Liver (tissue), 9 donors: ENCODE data around the gene SPATA31E1. TPM values are rescaled to one million over a fixed set of nuclear protein-coding genes. Genes with fewer than 3 reads are reported as not detected.

ENCODE experiments used
- DNase-seq: peaks from one replicate; pipeline ENCODE4 v3.0.0-alpha.2; 2017; ENCODE audit warnings: low spot score
- H3K27ac ChIP-seq, 2 donors: one replicate each; pipeline ENCODE4 v1.7.0; 2013; ENCODE audit warnings: inconsistent platforms in 2 of 2, low read length in 2 of 2, control low read depth in 1 of 2, low read depth in 1 of 2, mild to moderate bottlenecking in 1 of 2
- H3K27me3 ChIP-seq, 4 donors: one replicate each; pipeline versions ENCODE4 v1.6.1 to v1.7.0; 2013; ENCODE audit warnings: low read length in 3 of 4, inconsistent platforms in 1 of 4, mild to moderate bottlenecking in 1 of 4, moderate library complexity in 1 of 4; ENCODE audit not compliant: control insufficient read depth in 4 of 4, insufficient read depth in 4 of 4
- H3K36me3 ChIP-seq, 4 donors: one replicate each; pipeline versions ENCODE4 v1.6.1 to v1.7.0; 2013; ENCODE audit warnings: low read length in 3 of 4, mild to moderate bottlenecking in 3 of 4, low read depth in 1 of 4, moderate library complexity in 1 of 4; ENCODE audit not compliant: control insufficient read depth in 4 of 4, insufficient read depth in 3 of 4
- H3K4me1 ChIP-seq, 4 donors: one replicate each; pipeline versions ENCODE4 v1.6.1 to v1.7.0; 2013; ENCODE audit warnings: low read length in 3 of 4, mild to moderate bottlenecking in 3 of 4, moderate library complexity in 1 of 4; ENCODE audit not compliant: control insufficient read depth in 4 of 4, insufficient read depth in 4 of 4
- H3K4me3 ChIP-seq, 3 donors: one replicate each; pipeline versions ENCODE4 v1.6.1 to v1.7.0; 2013; ENCODE audit warnings: low read length in 3 of 3, control low read depth in 1 of 3, low read depth in 1 of 3, mild to moderate bottlenecking in 1 of 3
- H3K9ac ChIP-seq, 2 donors: one replicate each; pipeline ENCODE4 v1.7.0; 2013; ENCODE audit warnings: low read length in 2 of 2, mild to moderate bottlenecking in 2 of 2, moderate library complexity in 2 of 2, control low read depth in 1 of 2, low read depth in 1 of 2
- H3K9me3 ChIP-seq, 4 donors: one replicate each; pipeline versions ENCODE4 v1.6.1 to v1.7.0; 2013; ENCODE audit warnings: low read length in 3 of 4; ENCODE audit not compliant: control insufficient read depth in 4 of 4
- EGR1 ChIP-seq, 2 donors: IDR thresholded peaks; 2 replicates each; pipeline ENCODE4 v1.6.1; 2016 to 2018; ENCODE audit warnings: antibody characterized with exemption in 2 of 2, low read depth in 2 of 2
- FOXA1 ChIP-seq: IDR thresholded peaks from 2 replicates; pipeline ENCODE4 v1.6.1; 2016; ENCODE audit warnings: antibody characterized with exemption
- FOXA2 ChIP-seq: IDR thresholded peaks from 2 replicates; pipeline ENCODE4 v1.6.1; 2016; ENCODE audit warnings: antibody characterized with exemption
- GABPA ChIP-seq, 2 donors: IDR thresholded peaks in 1 of 2; conservative IDR thresholded peaks in 1 of 2; 2 replicates each; pipeline ENCODE4 v1.6.1; 2016; ENCODE audit warnings: antibody characterized with exemption in 2 of 2, mild to moderate bottlenecking in 1 of 2, moderate library complexity in 1 of 2
- HNF4A ChIP-seq, 2 donors: conservative IDR thresholded peaks; 2 replicates each; pipeline ENCODE4 v1.6.1; 2016; ENCODE audit warnings: antibody characterized with exemption in 2 of 2, mild to moderate bottlenecking in 2 of 2
- HNF4G ChIP-seq: IDR thresholded peaks from 2 replicates; pipeline ENCODE4 v1.6.1; 2016; ENCODE audit warnings: antibody characterized with exemption
- JUND ChIP-seq, 2 donors: IDR thresholded peaks; 2 replicates each; pipeline ENCODE4 v1.6.1; 2016; ENCODE audit warnings: antibody characterized with exemption in 2 of 2
- NR2F2 ChIP-seq: IDR thresholded peaks from 2 replicates; pipeline ENCODE4 v1.6.1; 2016; ENCODE audit warnings: antibody characterized with exemption
- RAD21 ChIP-seq, 2 donors: IDR thresholded peaks; 2 replicates each; pipeline ENCODE4 v1.6.1; 2016; ENCODE audit warnings: antibody characterized with exemption in 2 of 2, mild to moderate bottlenecking in 2 of 2
- RXRA ChIP-seq, 2 donors: IDR thresholded peaks; 2 replicates each; pipeline ENCODE4 v1.6.1; 2017 to 2018; ENCODE audit warnings: antibody characterized with exemption in 2 of 2, mild to moderate bottlenecking in 1 of 2
- SP1 ChIP-seq: IDR thresholded peaks from 2 replicates; pipeline ENCODE4 v1.6.1; 2018; ENCODE audit warnings: antibody characterized with exemption, mild to moderate bottlenecking
- TAF1 ChIP-seq: conservative IDR thresholded peaks from 2 replicates; pipeline ENCODE4 v1.6.1; 2016; ENCODE audit warnings: antibody characterized with exemption, mild to moderate bottlenecking
- YY1 ChIP-seq: IDR thresholded peaks from 2 replicates; pipeline ENCODE4 v1.6.1; 2016; ENCODE audit warnings: antibody characterized with exemption, mild to moderate bottlenecking
- WGBS: extraction: QIAGEN DNeasy Blood & Tissue Kit; methylation state at CpG from one replicate; pipeline ENCODE4 v1.1.7; 2013; 5-methylcytosine and 5-hydroxymethylcytosine counted together
- polyA plus RNA-seq, 2 donors: library from polyadenylated mRNA; stranded (reverse) in 1 of 2; unstranded in 1 of 2; fragments of 200-250 nt in 1 of 2; fragments of >200 nt in 1 of 2; fragmentation: Nextera tagmentation in 1 of 2; extraction: Ambion mirVana in 1 of 2; gene quantifications; one replicate each; pipeline versions ENCODE4 v1.2.1 to v1.2.3, GENCODE V29; 2013 to 2015
- total RNA-seq, 2 donors: library from RNA; depleted of rRNA; stranded (reverse); fragments of >200 nt; gene quantifications; one replicate each; pipeline ENCODE4 v1.2.3, GENCODE V29; 2014
- TF ChIP-seq, protein P1 (sequence below): IDR thresholded peaks from 2 replicates; pipeline ENCODE4 v1.6.1; 2016; ENCODE audit warnings: antibody characterized with exemption
- TF ChIP-seq, protein P2 (sequence below): IDR thresholded peaks from 2 replicates; pipeline ENCODE4 v1.6.1; 2016; ENCODE audit warnings: antibody characterized with exemption
- TF ChIP-seq, protein P3 (sequence below): IDR thresholded peaks from 2 replicates; pipeline ENCODE4 v1.6.1; 2016; ENCODE audit warnings: antibody characterized with exemption
- TF ChIP-seq, protein P4 (sequence below): fragments of 150-350 bp; IDR thresholded peaks from 2 replicates; pipeline ENCODE4 v1.5.1; 2017; ENCODE audit warnings: improper control_type of control experiment, low read depth, low read length; ENCODE audit not compliant: missing input control
- TF ChIP-seq, protein P5 (sequence below): IDR thresholded peaks from 2 replicates; pipeline ENCODE4 v1.6.1; 2016; ENCODE audit warnings: antibody characterized with exemption, mild to moderate bottlenecking
- donor health status: healthy.
- donor health status: healthy.
- donor health status: healthy.
- donor health status: healthy.
- donor health status: healthy.

SPATA31E1 gene
- total and polyA plus RNA-seq, 4 donors: not detected

DNA sequence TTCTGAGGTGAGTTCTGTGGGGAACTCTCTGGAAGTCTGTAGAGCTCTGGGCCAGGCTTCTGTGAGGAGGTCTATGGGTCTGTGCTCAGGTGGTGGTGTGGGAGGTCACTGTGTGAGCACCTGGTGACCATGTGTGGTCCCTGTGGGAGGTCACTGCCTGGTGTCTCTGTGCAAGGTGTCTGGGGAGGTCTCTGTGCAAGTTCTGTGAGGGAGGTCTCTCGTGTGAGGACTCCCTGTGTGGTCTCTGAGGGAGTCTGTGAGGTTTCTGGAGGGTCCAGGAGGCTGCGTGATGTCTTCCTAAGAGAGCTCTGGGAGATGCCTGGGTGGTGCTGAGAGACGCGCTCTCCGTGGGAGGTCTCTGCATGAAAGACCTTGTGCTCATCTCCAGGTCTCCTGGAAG is 6.0 kb upstream of the SPATA31E1 start (continued):
- TF ChIP-seq, protein P1, sequence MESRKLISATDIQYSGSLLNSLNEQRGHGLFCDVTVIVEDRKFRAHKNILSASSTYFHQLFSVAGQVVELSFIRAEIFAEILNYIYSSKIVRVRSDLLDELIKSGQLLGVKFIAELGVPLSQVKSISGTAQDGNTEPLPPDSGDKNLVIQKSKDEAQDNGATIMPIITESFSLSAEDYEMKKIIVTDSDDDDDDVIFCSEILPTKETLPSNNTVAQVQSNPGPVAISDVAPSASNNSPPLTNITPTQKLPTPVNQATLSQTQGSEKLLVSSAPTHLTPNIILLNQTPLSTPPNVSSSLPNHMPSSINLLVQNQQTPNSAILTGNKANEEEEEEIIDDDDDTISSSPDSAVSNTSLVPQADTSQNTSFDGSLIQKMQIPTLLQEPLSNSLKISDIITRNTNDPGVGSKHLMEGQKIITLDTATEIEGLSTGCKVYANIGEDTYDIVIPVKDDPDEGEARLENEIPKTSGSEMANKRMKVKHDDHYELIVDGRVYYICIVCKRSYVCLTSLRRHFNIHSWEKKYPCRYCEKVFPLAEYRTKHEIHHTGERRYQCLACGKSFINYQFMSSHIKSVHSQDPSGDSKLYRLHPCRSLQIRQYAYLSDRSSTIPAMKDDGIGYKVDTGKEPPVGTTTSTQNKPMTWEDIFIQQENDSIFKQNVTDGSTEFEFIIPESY: no peak
- TF ChIP-seq FOXA2 (no peak), HNF4G (no peak)
- TF ChIP-seq, protein P2, sequence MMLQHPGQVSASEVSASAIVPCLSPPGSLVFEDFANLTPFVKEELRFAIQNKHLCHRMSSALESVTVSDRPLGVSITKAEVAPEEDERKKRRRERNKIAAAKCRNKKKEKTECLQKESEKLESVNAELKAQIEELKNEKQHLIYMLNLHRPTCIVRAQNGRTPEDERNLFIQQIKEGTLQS: no peak

DNA sequence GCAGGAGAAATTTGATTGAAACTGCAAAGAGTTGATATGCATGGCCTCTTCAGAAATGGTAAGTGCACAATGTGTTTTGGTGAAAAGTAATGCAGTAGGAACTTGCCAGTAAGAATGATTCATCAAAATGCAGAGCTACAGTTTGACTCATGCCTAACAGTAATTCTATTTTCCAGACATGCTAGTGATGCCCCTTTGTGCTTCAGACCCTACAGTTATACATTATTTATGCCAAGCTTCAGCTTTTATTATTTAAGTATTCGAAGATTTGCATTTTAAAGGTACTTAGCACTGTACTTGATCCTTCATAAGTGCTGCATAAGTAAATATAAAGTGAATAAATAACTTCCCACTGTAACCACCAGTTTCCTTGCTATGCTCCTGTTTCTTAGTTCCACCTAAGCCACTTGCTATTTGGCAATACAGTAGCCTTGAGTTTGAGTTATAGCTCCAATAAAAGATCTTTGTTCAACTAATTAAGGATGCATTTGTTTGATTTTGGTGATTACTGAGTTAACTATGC is 3.6 kb upstream of the SPATA31E1 start:
- WGBS: 88% methylated on average over 1 of the region's 1 CpG
- H3K9me3 ChIP-seq: no peaks in the 10 kb centered on the region

DNA sequence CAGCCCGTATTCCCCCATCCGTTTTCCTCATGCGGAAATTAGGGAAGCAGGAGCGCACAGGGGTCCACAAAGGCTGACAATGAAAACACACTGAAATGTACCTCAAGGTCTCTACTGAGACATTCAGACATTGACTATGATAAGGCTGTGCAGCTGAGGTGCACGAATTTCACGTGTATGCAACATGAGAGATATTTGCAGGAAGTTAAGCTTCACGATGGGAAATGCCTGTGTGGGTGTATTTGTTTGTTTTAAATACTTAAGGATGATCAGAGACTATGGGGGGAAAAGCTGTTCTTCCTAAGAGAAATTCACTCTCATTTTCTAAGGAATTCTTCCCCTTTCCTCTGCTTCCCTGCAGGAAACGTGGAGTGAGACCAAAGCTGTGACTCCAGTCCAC is 2.6 kb upstream of the SPATA31E1 start:
- Histone ChIP-seq H3K9me3 (no peaks in the 10 kb centered on the region), H3K27me3 (no peaks in the 10 kb centered on the region), H3K4me3 (no peak overlapping the region), H3K9ac (no peak overlapping the region), H3K36me3 (no peaks in the 10 kb centered on the region), H3K27ac (no peak overlapping the region), H3K4me1 (no peaks in the 10 kb centered on the region)
- no peak for DNase-seq
- 79% methylated on average over 8 of the region's 8 CpGs for WGBS
- TF ChIP-seq, protein P3, sequence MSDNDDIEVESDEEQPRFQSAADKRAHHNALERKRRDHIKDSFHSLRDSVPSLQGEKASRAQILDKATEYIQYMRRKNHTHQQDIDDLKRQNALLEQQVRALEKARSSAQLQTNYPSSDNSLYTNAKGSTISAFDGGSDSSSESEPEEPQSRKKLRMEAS: no peak
- TF ChIP-seq TAF1 (no peak), HNF4A (conservative IDR thresholded peaks at IDR 0.05) (no peak), EGR1 (IDR thresholded peaks at IDR 0.05; ENCODE audit: low read depth in 2 of 2) (no peak), JUND (IDR thresholded peaks at IDR 0.05) (no peak), FOXA2 (no peak), HNF4G (no peak), RAD21 (IDR thresholded peaks at IDR 0.05) (no peak), NR2F2 (no peak), GABPA (IDR thresholded peaks at IDR 0.05 in 1 of 2, conservative IDR thresholded peaks at IDR 0.05 in 1 of 2) (no peak), YY1 (no peak), RXRA (IDR thresholded peaks at IDR 0.05) (no peak), FOXA1 (no peak), SP1 (no peak)
- TF ChIP-seq, protein P4, sequence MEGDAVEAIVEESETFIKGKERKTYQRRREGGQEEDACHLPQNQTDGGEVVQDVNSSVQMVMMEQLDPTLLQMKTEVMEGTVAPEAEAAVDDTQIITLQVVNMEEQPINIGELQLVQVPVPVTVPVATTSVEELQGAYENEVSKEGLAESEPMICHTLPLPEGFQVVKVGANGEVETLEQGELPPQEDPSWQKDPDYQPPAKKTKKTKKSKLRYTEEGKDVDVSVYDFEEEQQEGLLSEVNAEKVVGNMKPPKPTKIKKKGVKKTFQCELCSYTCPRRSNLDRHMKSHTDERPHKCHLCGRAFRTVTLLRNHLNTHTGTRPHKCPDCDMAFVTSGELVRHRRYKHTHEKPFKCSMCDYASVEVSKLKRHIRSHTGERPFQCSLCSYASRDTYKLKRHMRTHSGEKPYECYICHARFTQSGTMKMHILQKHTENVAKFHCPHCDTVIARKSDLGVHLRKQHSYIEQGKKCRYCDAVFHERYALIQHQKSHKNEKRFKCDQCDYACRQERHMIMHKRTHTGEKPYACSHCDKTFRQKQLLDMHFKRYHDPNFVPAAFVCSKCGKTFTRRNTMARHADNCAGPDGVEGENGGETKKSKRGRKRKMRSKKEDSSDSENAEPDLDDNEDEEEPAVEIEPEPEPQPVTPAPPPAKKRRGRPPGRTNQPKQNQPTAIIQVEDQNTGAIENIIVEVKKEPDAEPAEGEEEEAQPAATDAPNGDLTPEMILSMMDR: no peak
- TF ChIP-seq, protein P1: no peak
- TF ChIP-seq, protein P2: no peak
- TF ChIP-seq, protein P5, sequence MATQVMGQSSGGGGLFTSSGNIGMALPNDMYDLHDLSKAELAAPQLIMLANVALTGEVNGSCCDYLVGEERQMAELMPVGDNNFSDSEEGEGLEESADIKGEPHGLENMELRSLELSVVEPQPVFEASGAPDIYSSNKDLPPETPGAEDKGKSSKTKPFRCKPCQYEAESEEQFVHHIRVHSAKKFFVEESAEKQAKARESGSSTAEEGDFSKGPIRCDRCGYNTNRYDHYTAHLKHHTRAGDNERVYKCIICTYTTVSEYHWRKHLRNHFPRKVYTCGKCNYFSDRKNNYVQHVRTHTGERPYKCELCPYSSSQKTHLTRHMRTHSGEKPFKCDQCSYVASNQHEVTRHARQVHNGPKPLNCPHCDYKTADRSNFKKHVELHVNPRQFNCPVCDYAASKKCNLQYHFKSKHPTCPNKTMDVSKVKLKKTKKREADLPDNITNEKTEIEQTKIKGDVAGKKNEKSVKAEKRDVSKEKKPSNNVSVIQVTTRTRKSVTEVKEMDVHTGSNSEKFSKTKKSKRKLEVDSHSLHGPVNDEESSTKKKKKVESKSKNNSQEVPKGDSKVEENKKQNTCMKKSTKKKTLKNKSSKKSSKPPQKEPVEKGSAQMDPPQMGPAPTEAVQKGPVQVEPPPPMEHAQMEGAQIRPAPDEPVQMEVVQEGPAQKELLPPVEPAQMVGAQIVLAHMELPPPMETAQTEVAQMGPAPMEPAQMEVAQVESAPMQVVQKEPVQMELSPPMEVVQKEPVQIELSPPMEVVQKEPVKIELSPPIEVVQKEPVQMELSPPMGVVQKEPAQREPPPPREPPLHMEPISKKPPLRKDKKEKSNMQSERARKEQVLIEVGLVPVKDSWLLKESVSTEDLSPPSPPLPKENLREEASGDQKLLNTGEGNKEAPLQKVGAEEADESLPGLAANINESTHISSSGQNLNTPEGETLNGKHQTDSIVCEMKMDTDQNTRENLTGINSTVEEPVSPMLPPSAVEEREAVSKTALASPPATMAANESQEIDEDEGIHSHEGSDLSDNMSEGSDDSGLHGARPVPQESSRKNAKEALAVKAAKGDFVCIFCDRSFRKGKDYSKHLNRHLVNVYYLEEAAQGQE: no peak

More for the DNA sequence above, 3.6 kb upstream of the SPATA31E1 start:
- Histone ChIP-seq H3K4me1 (no peaks in the 10 kb centered on the region), H3K9ac (no peak overlapping the region), H3K36me3 (no peaks in the 10 kb centered on the region), H3K27me3 (no peaks in the 10 kb centered on the region), H3K4me3 (no peak overlapping the region), H3K27ac (no peak overlapping the region)
- TF ChIP-seq EGR1 (IDR thresholded peaks at IDR 0.05; ENCODE audit: low read depth in 2 of 2): no peak
- DNase-seq: no peak
